Body of pancreas (tissue), 4 donors: ENCODE data around the gene POLA2.

Experiments
- POLR2A ChIP-seq, 3 donors: fragments of 450-650 bp; IDR thresholded peaks; one replicate each; pipeline ENCODE4 v1.6.1; 2016; ENCODE audit warnings: antibody characterized with exemption in 3 of 3, mild to moderate bottlenecking in 2 of 3
- TF ChIP-seq, protein P1 (sequence below), 7 experiments: fragments of 450-650 bp in 4 of 7; fragments of 200-600 bp in 3 of 7; sonication (generic) in 3 of 7; IDR thresholded peaks; one replicate each; pipeline ENCODE4 v1.5.1; 2016 to 2019; ENCODE audit warnings: antibody characterized with exemption in 7 of 7

DNA sequence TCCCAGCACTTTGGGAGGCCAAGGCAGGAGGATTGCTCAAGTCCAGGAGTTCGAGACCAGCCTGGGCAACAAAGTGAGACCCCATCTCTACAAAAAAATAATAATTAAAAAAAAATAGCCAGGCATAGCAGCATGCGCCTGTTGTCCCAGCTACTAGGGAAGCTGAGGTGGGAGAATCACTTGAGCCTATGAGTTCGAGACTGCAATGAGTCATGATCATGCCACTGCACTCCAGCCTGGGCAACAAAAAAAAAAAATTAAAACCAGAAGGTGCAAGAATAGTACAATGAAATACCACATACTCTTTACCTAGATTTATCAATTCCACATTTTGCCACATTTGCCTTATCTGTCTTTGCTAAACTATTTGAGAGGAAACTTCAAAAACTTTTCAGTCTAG, 80.1 kb downstream of the POLA2 start:
- TF ChIP-seq, protein P1, sequence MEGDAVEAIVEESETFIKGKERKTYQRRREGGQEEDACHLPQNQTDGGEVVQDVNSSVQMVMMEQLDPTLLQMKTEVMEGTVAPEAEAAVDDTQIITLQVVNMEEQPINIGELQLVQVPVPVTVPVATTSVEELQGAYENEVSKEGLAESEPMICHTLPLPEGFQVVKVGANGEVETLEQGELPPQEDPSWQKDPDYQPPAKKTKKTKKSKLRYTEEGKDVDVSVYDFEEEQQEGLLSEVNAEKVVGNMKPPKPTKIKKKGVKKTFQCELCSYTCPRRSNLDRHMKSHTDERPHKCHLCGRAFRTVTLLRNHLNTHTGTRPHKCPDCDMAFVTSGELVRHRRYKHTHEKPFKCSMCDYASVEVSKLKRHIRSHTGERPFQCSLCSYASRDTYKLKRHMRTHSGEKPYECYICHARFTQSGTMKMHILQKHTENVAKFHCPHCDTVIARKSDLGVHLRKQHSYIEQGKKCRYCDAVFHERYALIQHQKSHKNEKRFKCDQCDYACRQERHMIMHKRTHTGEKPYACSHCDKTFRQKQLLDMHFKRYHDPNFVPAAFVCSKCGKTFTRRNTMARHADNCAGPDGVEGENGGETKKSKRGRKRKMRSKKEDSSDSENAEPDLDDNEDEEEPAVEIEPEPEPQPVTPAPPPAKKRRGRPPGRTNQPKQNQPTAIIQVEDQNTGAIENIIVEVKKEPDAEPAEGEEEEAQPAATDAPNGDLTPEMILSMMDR (IDR thresholded peaks at IDR 0.05): no peak
- no peak for TF ChIP-seq POLR2A (IDR thresholded peaks at IDR 0.05)
